ENCODE results near the gene ADH5. TPM values are rescaled to one million over a fixed set of nuclear protein-coding genes. Genes with fewer than 3 reads are reported as not detected.

The ADH5 gene
- total RNA-seq, 4 donors from 2014 or later: 254 to 466 (median 421) TPM

- H3K9me3 ChIP-seq: no peaks in the 10 kb centered on the region
- no peak overlapping the region for H3K27ac ChIP-seq (replicated peaks in 1 of 4)
- no peak for TF ChIP-seq POLR2A (IDR thresholded peaks at IDR 0.05; ENCODE audit: low read depth)
- 80% methylated on average over 3 of the region's 3 CpGs for WGBS
- no peaks in the 10 kb centered on the region for H3K27me3 ChIP-seq
- intact Hi-C loops (cut with DNase I): no loop called here
- H3K4me3 ChIP-seq: no peak overlapping the region
- H3K36me3 ChIP-seq: no peaks in the 10 kb centered on the region
- DNase-seq (ENCODE audit: extremely low spot score): no peak
- peaks cover 3 to 24% (median 16%) of the 10 kb centered on the region in 4 donors for H3K4me1 ChIP-seq
Observed at GRCh38 chr4:99029852-99030251, 58.7 kb downstream of the ADH5 start.

GRCh38 chr4:99029018-99029735 lies 59.4 kb downstream of the ADH5 start:
- H3K4me3 ChIP-seq: no peak overlapping the region
- no peak for DNase-seq (ENCODE audit: extremely low spot score)
- 55% methylated on average over 1 of the region's 1 CpG for WGBS

GRCh38 chr4:99028187-99028586 lies 60.4 kb downstream of the ADH5 start:
- no peak for DNase-seq (ENCODE audit: extremely low spot score)
- Histone ChIP-seq H3K27ac (replicated peaks in 1 of 4) (no peak overlapping the region), H3K4me1 (peaks cover 3 to 33% (median 23%) of the 10 kb centered on the region in 4 donors), H3K36me3 (no peaks in the 10 kb centered on the region), H3K9me3 (no peaks in the 10 kb centered on the region), H3K27me3 (no peaks in the 10 kb centered on the region), H3K4me3 (no peak overlapping the region)
- intact Hi-C loops (cut with DNase I): no loop called here
- TF ChIP-seq CTCF (IDR thresholded peaks at IDR 0.05) (no peak), EP300 (IDR thresholded peaks at IDR 0.05) (no peak), POLR2AphosphoS5 (IDR thresholded peaks at IDR 0.05) (no peak), POLR2A (IDR thresholded peaks at IDR 0.05; ENCODE audit: low read depth) (no peak)

More at GRCh38 chr4:99029018-99029735, 59.4 kb downstream of the ADH5 start:
- H3K27ac ChIP-seq (replicated peaks in 1 of 4): no peak overlapping the region
- TF ChIP-seq POLR2AphosphoS5 (IDR thresholded peaks at IDR 0.05) (no peak), POLR2A (IDR thresholded peaks at IDR 0.05; ENCODE audit: low read depth) (no peak), EP300 (IDR thresholded peaks at IDR 0.05) (no peak), CTCF (IDR thresholded peaks at IDR 0.05) (no peak)
- no peaks in the 10 kb centered on the region for H3K9me3 ChIP-seq
- no peaks in the 10 kb centered on the region for H3K36me3 ChIP-seq
- H3K27me3 ChIP-seq: no peaks in the 10 kb centered on the region
- intact Hi-C loops (cut with DNase I): no loop called here
- H3K4me1 ChIP-seq: peaks cover 3 to 31% (median 22%) of the 10 kb centered on the region in 4 donors

- H3K27me3 ChIP-seq: no peaks in the 10 kb centered on the region
- H3K4me1 ChIP-seq: peaks cover 3 to 33% (median 23%) of the 10 kb centered on the region in 4 donors
- intact Hi-C loops (cut with DNase I): no loop called here
- TF ChIP-seq POLR2AphosphoS5 (IDR thresholded peaks at IDR 0.05) (no peak), POLR2A (IDR thresholded peaks at IDR 0.05; ENCODE audit: low read depth) (no peak), CTCF (IDR thresholded peaks at IDR 0.05) (no peak), EP300 (IDR thresholded peaks at IDR 0.05) (no peak)
- H3K4me3 ChIP-seq: no peak overlapping the region
- no peaks in the 10 kb centered on the region for H3K36me3 ChIP-seq
- WGBS: 95% methylated on average over 2 of the region's 2 CpGs
- H3K27ac ChIP-seq (replicated peaks in 1 of 4): no peak overlapping the region
- no peaks in the 10 kb centered on the region for H3K9me3 ChIP-seq
- DNase-seq (ENCODE audit: extremely low spot score): no peak
Observed at GRCh38 chr4:99027304-99027703, 61.3 kb downstream of the ADH5 start.

GRCh38 chr4:99025506-99025905 lies 63.1 kb downstream of the ADH5 start:
- Histone ChIP-seq H3K9me3 (peaks cover 0 to 11% (median 3%) of the 10 kb centered on the region in 4 donors), H3K4me3 (no peak overlapping the region), H3K27ac (replicated peaks in 1 of 4) (no peak overlapping the region), H3K27me3 (no peaks in the 10 kb centered on the region), H3K4me1 (peaks cover 6 to 33% (median 23%) of the 10 kb centered on the region in 4 donors), H3K36me3 (peaks cover 0 to 3% (median 0%) of the 10 kb centered on the region in 4 donors)
- TF ChIP-seq POLR2A (IDR thresholded peaks at IDR 0.05; ENCODE audit: low read depth) (no peak), POLR2AphosphoS5 (IDR thresholded peaks at IDR 0.05) (no peak), EP300 (IDR thresholded peaks at IDR 0.05) (no peak)
- DNase-seq (ENCODE audit: extremely low spot score): no peak
- intact Hi-C loops (cut with DNase I): no loop called here
- 79% methylated on average over 1 of the region's 1 CpG for WGBS

Measured in esophagus muscularis mucosa (tissue), 4 donors.